Measurements from ENCODE around the gene PCSK6.

DNA sequence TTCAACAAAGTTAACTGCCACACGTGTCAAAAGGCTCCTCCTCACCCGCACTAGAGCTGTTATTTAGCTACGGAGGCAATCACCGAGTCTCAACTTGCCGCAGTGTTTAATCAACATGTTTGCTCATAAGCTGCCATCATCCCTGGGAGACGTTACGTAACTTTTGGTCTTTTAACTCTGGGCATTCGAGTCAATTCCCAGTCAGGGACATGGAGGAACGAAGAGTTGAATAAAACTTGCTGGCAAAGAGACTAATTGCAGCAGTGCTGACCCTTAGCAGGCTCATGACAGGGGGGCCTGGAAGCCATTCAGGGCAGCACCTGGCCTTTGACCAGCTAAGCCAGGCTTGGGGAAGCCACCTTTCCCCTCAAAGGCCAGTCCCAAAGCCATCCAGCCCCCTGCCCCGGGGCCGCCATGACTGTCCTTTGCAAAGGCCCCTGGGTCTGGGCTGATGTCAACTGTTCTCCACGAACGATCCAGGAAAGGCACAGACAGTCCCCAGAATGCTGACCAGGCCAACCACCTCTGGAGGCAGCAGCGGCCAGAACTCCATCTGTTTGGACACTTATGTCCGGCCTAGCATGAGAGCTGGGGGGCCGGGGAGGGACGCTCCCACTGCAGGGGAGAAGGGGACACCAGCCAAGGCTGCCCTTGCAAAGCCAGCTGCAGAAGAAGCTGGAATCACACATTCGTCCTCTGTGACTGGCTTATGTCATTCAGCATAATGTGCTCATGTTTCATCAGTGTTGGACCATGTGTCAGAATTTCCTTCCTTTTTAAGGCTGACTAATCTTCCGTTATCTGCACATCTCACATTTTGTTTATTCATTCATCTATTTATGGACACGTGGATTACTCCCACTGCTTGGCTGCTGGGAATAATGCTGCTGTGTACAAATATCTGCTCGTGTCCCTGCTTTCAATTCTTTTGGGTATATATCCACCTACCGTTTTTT, 43.7 kb downstream of the PCSK6 start:
- TF ChIP-seq, protein P1, sequence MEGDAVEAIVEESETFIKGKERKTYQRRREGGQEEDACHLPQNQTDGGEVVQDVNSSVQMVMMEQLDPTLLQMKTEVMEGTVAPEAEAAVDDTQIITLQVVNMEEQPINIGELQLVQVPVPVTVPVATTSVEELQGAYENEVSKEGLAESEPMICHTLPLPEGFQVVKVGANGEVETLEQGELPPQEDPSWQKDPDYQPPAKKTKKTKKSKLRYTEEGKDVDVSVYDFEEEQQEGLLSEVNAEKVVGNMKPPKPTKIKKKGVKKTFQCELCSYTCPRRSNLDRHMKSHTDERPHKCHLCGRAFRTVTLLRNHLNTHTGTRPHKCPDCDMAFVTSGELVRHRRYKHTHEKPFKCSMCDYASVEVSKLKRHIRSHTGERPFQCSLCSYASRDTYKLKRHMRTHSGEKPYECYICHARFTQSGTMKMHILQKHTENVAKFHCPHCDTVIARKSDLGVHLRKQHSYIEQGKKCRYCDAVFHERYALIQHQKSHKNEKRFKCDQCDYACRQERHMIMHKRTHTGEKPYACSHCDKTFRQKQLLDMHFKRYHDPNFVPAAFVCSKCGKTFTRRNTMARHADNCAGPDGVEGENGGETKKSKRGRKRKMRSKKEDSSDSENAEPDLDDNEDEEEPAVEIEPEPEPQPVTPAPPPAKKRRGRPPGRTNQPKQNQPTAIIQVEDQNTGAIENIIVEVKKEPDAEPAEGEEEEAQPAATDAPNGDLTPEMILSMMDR (IDR thresholded peaks at IDR 0.05; ENCODE audit: insufficient read depth, low read depth, low read length): no peak
- TF ChIP-seq EZH2 (IDR thresholded peaks at IDR 0.05; ENCODE audit: insufficient read depth, low read length): no peak
